ENCODE results near the gene RNF5. TPM values are rescaled to one million over a fixed set of nuclear protein-coding genes. Genes with fewer than 3 reads are reported as not detected.
A peak's percentile ranks its signal among the peaks of the same experiment; 100 is the strongest.

The RNF5 gene
- total RNA-seq, 1 experiment from 2014 or later = 70.7 TPM

- H3K9me3 ChIP-seq = no peaks in the 10 kb centered on the region
- no peaks in the 10 kb centered on the region for H3K36me3 ChIP-seq (ENCODE audit: control insufficient read depth, insufficient read depth, low read length)
- DNase-seq = no peak
- H3K4me1 ChIP-seq = peaks cover 47% of the 10 kb centered on the region
- no peaks in the 10 kb centered on the region for H3K27me3 Mint-ChIP-seq (ENCODE audit: insufficient read depth, unreplicated experiment)
- no peak overlapping the region for H3K27ac Mint-ChIP-seq (ENCODE audit: unreplicated experiment)
- POLR2A ChIA-PET = no interaction called here
- BruUV-seq (replicated peaks) = no TSS peak
- no peak overlapping the region for H3K4me3 Mint-ChIP-seq (ENCODE audit: unreplicated experiment)
- TF ChIP-seq, protein P1, sequence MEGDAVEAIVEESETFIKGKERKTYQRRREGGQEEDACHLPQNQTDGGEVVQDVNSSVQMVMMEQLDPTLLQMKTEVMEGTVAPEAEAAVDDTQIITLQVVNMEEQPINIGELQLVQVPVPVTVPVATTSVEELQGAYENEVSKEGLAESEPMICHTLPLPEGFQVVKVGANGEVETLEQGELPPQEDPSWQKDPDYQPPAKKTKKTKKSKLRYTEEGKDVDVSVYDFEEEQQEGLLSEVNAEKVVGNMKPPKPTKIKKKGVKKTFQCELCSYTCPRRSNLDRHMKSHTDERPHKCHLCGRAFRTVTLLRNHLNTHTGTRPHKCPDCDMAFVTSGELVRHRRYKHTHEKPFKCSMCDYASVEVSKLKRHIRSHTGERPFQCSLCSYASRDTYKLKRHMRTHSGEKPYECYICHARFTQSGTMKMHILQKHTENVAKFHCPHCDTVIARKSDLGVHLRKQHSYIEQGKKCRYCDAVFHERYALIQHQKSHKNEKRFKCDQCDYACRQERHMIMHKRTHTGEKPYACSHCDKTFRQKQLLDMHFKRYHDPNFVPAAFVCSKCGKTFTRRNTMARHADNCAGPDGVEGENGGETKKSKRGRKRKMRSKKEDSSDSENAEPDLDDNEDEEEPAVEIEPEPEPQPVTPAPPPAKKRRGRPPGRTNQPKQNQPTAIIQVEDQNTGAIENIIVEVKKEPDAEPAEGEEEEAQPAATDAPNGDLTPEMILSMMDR (IDR thresholded peaks at IDR 0.05; ENCODE audit: insufficient read depth in 1 of 2, low read depth in 1 of 2, low read length in 1 of 2, severe bottlenecking in 1 of 2, unreplicated experiment in 1 of 2) = no peak
- peaks cover 36% of the 10 kb centered on the region for H3K4me1 Mint-ChIP-seq (ENCODE audit: low read depth, unreplicated experiment)
- no peaks in the 10 kb centered on the region for H3K27me3 ChIP-seq (replicated peaks; ENCODE audit: control insufficient read depth, insufficient read depth, low read length)
- CTCF ChIA-PET = no interaction called here
- no peaks in the 10 kb centered on the region for H3K9me3 Mint-ChIP-seq (ENCODE audit: unreplicated experiment)
- intact Hi-C loops (cut with micrococcal nuclease; ENCODE audit: unreplicated experiment) = no loop called here
- H3K36me3 Mint-ChIP-seq (ENCODE audit: insufficient read depth, unreplicated experiment) = peaks cover 7% of the 10 kb centered on the region
- H3K4me3 ChIP-seq (ENCODE audit: low read depth, low read length) = no peak overlapping the region
Measured at GRCh38 chr6:32149092-32149755, 29.0 kb upstream of the RNF5 start.

- peaks cover 46% of the 10 kb centered on the region for H3K4me1 ChIP-seq
- Mint-ChIP-seq H3K4me1 (ENCODE audit: low read depth, unreplicated experiment) (peaks cover 36% of the 10 kb centered on the region), H3K9me3 (ENCODE audit: unreplicated experiment) (no peaks in the 10 kb centered on the region), H3K27ac (ENCODE audit: unreplicated experiment) (peak overlapping the region; percentile 96), H3K36me3 (ENCODE audit: insufficient read depth, unreplicated experiment) (peaks cover 17% of the 10 kb centered on the region), H3K4me3 (ENCODE audit: unreplicated experiment) (peak overlapping the region; percentile 26), H3K27me3 (ENCODE audit: insufficient read depth, unreplicated experiment) (no peaks in the 10 kb centered on the region)
- no peak overlapping the region for H3K4me3 ChIP-seq (ENCODE audit: low read depth, low read length)
- no peaks in the 10 kb centered on the region for H3K9me3 ChIP-seq
- no TSS peak for BruUV-seq (replicated peaks)
- POLR2A ChIA-PET = no interaction called here
- CTCF ChIA-PET = no interaction called here
- intact Hi-C loops (cut with micrococcal nuclease; ENCODE audit: unreplicated experiment) = no loop called here
- TF ChIP-seq, protein P1 (IDR thresholded peaks at IDR 0.05; ENCODE audit: insufficient read depth in 1 of 2, low read depth in 1 of 2, low read length in 1 of 2, severe bottlenecking in 1 of 2, unreplicated experiment in 1 of 2) = no peak
- H3K27me3 ChIP-seq (replicated peaks; ENCODE audit: control insufficient read depth, insufficient read depth, low read length) = no peaks in the 10 kb centered on the region
- H3K36me3 ChIP-seq (ENCODE audit: control insufficient read depth, insufficient read depth, low read length) = no peaks in the 10 kb centered on the region
- DNase-seq = no peak
Measured at GRCh38 chr6:32149932-32150870, 28.0 kb upstream of the RNF5 start.

DNA sequence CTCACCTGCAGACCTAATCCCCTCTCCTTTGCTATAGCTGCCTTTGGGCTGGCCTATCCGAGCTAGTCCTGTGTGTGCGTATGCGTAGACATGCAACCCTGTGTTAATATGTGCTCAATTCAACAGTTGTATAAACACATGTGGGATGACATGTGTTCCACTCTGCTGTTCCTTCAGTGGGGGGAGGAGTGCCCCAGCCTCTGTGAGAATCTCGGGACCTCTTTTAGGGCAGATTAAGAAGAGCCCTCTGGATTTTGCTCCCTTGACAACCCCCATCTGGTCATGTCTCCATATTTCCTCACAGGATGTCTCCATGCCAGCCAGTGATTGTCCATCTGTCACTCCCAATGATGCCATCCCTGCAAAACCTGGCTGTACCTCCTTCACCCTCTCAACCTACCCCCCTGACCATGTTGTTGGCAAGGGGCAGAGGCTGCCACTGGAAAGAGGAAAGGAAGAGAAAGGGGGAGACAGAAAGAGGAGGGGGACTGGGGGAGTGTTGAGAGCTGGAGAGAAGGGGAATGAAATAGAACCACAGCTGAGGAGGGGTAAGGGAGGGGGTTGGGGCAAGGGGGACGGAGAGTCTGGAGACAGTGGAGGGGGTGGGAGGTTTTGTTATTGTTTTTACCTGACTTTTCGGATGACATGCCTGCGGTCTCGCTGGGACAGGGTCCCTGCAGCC lies 26.9 kb upstream of the RNF5 start:
- no peaks in the 10 kb centered on the region for H3K9me3 Mint-ChIP-seq (ENCODE audit: unreplicated experiment)
- intact Hi-C loops (cut with micrococcal nuclease; ENCODE audit: unreplicated experiment) = no loop called here
- BruUV-seq (replicated peaks) = no TSS peak
- ChIA-PET CTCF (interaction anchor here (1.0 kb wide), 1 partner anchor 44 kb away, joined by 3 read pairs; no protein-coding TSS in a partner anchor), POLR2A (no interaction called here)
- H3K4me3 Mint-ChIP-seq (ENCODE audit: unreplicated experiment) = peak overlapping the region; percentile 26
- H3K36me3 ChIP-seq (ENCODE audit: control insufficient read depth, insufficient read depth, low read length) = peaks cover 1% of the 10 kb centered on the region; the same call in 1 of the 2 replicates
- H3K36me3 Mint-ChIP-seq (ENCODE audit: insufficient read depth, unreplicated experiment) = peaks cover 28% of the 10 kb centered on the region
- TF ChIP-seq, protein P1 (IDR thresholded peaks at IDR 0.05; ENCODE audit: insufficient read depth in 1 of 2, low read depth in 1 of 2, low read length in 1 of 2, severe bottlenecking in 1 of 2, unreplicated experiment in 1 of 2) = no peak
- peaks cover 28% of the 10 kb centered on the region for H3K4me1 Mint-ChIP-seq (ENCODE audit: low read depth, unreplicated experiment)
- H3K4me1 ChIP-seq = peaks cover 40% of the 10 kb centered on the region
- no peak for DNase-seq
- peak overlapping the region; percentile 96 for H3K27ac Mint-ChIP-seq (ENCODE audit: unreplicated experiment)
- no peaks in the 10 kb centered on the region for H3K9me3 ChIP-seq
- no peaks in the 10 kb centered on the region for H3K27me3 Mint-ChIP-seq (ENCODE audit: insufficient read depth, unreplicated experiment)
- H3K27me3 ChIP-seq (replicated peaks; ENCODE audit: control insufficient read depth, insufficient read depth, low read length) = no peaks in the 10 kb centered on the region
- no peak overlapping the region for H3K4me3 ChIP-seq (ENCODE audit: low read depth, low read length)

All from Caco-2 (cell line).